ENCODE data around the gene OBI1. TPM values are rescaled to one million over a fixed set of nuclear protein-coding genes. Genes with fewer than 3 reads are reported as not detected.

Gene OBI1, protein sequence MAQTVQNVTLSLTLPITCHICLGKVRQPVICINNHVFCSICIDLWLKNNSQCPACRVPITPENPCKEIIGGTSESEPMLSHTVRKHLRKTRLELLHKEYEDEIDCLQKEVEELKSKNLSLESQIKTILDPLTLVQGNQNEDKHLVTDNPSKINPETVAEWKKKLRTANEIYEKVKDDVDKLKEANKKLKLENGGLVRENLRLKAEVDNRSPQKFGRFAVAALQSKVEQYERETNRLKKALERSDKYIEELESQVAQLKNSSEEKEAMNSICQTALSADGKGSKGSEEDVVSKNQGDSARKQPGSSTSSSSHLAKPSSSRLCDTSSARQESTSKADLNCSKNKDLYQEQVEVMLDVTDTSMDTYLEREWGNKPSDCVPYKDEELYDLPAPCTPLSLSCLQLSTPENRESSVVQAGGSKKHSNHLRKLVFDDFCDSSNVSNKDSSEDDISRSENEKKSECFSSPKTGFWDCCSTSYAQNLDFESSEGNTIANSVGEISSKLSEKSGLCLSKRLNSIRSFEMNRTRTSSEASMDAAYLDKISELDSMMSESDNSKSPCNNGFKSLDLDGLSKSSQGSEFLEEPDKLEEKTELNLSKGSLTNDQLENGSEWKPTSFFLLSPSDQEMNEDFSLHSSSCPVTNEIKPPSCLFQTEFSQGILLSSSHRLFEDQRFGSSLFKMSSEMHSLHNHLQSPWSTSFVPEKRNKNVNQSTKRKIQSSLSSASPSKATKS
- total RNA-seq, result 52.6 TPM

GRCh38 chr13:78658630-78659449, at the start of gene OBI1:
Gene OBI1, minus strand, starts transcription at chr13:78659155. Its CDS starts 35 bp downstream, at chr13:78659120.

GRCh38 chr13:78603240-78603957, 55.6 kb downstream of the OBI1 start, which contains the start of gene POU4F1:
Gene POU4F1, minus strand, starts transcription at chr13:78603552. Its CDS starts 226 bp downstream, at chr13:78603326.

Other genes with a start within 250 kb of the OBI1 start
- gene POU4F1, start 55.6 kb downstream of the OBI1 start, total RNA-seq, result 0.31 TPM